C4-2B (cell line): ENCODE data around the gene NAV1.
A peak's percentile ranks its signal among the peaks of the same experiment; 100 is the strongest.
"Not testable (repeated sequence)": the region's sequence is repeated elsewhere in the genome, so short reads cannot be mapped to it uniquely, and the experiment has no call there.

Source experiments
- H3K27ac ChIP-seq: fragments of 450-650 bp; 2 replicates; pipeline ENCODE4 v1.5.1; 2017
- ZFX ChIP-seq: fragments of 450-650 bp; IDR thresholded peaks from 2 replicates; pipeline ENCODE4 v1.6.1; 2017
- TF ChIP-seq, protein P1 (sequence below): fragments of 450-650 bp; conservative IDR thresholded peaks from 2 replicates; pipeline ENCODE4 v1.5.1; 2017; ENCODE audit warnings: mild to moderate bottlenecking

Gene NAV1

DNA sequence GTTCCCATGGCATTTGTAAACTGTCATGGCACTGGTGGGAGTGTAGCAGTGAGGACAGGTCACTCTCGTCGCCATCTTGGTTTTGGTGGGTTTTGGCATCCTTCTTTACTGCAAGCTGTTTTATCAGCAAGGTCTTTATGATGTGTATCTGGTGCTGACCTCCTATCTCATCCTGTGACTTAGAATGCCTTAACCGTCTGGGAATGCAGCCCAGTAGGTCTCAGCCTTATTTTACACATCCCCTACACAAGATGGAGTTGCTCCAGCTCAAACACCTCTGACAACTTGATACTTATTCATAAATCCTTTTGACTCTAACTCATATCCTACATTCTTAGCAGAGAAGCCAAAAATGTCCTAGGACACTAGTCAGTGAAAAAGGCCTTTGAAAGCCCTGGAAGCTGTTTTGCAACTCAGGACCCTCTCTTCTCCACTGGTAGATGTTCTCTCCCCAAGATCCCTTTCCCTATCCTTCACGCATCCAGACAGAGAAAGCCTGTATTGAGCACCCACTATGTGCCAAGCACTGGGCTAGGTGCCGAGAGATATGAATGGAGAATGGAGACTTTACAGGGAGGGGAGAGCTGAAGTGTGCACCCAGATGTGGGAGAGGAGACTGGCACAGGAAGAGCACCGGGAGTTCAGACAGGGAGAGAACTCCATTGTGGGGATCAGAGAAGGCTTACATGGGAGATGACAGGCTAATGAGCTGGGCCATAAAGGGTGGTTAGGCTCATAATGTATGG is 25.3 kb upstream of the NAV1 start:
- TF ChIP-seq, protein P1, sequence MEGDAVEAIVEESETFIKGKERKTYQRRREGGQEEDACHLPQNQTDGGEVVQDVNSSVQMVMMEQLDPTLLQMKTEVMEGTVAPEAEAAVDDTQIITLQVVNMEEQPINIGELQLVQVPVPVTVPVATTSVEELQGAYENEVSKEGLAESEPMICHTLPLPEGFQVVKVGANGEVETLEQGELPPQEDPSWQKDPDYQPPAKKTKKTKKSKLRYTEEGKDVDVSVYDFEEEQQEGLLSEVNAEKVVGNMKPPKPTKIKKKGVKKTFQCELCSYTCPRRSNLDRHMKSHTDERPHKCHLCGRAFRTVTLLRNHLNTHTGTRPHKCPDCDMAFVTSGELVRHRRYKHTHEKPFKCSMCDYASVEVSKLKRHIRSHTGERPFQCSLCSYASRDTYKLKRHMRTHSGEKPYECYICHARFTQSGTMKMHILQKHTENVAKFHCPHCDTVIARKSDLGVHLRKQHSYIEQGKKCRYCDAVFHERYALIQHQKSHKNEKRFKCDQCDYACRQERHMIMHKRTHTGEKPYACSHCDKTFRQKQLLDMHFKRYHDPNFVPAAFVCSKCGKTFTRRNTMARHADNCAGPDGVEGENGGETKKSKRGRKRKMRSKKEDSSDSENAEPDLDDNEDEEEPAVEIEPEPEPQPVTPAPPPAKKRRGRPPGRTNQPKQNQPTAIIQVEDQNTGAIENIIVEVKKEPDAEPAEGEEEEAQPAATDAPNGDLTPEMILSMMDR = no peak; the same call in 1 of the 2 replicates
- no peak for TF ChIP-seq ZFX
- H3K27ac ChIP-seq = no peak overlapping the region; the same call in 1 of the 2 replicates

DNA sequence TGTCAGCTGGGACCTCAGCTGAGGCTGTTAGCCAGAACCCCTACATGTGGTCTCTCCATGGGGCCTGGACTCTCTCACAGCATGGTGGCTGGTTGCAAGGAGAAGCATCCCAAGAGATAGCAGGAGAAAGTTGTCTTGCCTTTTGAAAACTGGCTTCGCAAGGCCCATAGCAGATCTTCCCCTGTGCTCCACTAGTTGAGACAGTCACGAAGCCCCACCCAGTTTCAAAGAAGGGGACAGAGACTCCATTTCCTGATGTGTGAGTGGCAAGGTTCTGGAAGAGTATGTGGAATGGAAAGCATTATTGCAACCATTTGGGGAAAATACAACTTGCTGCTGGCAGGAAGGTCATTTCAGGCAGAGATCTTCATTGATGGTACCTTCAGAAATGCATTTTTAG is 24.5 kb upstream of the NAV1 start:
- TF ChIP-seq ZFX = no peak
- TF ChIP-seq, protein P1 = no peak
- no peak overlapping the region for H3K27ac ChIP-seq

DNA sequence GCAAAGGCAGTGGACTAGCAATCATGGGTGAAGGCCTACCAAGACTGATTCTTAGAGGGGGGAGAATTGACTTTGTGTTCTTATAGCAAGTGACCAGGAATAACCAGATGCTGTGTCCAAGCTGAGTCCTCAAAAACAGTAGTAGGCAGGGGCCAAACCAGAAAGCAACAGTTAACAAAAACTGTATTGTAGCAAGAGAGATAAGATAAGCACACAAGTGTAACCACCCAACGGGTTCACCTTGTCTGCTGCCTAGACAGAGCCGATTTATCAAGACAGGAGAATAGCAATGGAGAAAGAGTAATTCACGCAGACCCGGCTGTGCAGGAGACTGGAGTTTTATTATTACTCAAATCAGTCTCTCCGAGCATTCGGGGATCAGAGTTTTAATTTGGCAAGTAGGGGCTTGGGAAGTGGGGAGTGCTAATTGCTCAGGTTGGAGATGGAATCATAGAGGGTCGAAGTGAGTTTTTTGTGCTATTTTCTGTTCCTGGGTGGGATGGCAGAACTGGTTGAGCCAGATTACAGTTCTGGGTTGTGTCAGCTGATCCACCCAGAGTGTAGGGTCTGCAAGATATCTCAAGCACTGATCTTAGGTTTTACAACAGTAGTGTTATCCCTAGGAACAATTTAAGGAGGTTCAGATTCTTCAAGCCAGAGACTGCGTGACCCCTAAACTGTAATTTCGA is 23.7 kb upstream of the NAV1 start:
- no peak overlapping the region for H3K27ac ChIP-seq
- TF ChIP-seq, protein P1 = no peak
- no peak for TF ChIP-seq ZFX

DNA sequence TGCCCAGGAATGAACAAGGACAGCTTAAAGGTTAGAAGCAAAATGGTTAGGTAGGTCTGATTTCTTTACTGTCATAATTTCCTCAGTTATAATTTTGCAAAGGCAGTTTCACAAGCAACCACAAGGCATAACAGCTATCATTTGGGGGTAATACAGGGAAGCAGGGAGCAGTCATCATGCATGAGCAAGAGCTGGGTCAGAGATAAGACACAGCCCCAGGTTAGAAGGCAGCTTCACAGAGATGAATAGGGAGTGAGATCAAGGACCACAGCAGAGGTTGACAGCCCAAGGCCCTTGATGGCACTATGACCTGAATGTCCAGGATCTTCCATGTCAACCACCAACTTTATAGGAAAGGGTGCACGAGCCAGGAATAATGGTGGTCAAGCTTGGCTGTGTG is 23.0 kb upstream of the NAV1 start:
- H3K27ac ChIP-seq = no peak overlapping the region

DNA sequence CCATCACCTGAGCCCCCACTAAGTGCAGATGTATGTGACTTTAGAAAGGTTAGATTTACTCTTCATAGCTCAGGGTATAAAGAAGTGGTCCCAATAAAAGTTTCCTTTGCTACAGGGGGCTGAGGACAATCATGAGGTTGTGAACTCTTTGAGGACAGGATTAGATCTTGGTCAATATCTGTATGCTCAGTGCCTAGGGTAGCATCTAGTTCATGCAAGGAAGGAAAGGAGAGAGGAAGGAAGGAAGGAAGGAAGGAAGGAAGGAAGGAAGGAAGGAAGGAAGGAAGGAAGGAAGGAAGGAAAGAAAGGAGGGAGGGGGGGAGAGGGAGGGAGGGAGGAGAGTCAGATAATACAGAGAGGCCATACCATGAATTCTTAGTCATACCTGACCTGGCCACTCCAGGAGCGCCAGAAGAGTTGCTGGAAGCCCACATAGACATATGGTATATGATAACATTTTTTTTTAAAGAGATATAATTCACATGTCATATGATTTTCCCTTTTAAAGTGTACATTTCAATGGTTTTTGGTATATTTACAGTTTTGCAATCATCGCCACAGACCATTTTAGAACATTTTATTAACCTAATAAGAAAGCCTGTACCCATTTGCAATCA is 22.3 kb upstream of the NAV1 start:
- H3K27ac ChIP-seq = no peak overlapping the region
- TF ChIP-seq, protein P1 = no peak
- no peak for TF ChIP-seq ZFX

More for the DNA sequence above, 23.0 kb upstream of the NAV1 start:
- TF ChIP-seq ZFX = no peak
- TF ChIP-seq, protein P1 = no peak

DNA sequence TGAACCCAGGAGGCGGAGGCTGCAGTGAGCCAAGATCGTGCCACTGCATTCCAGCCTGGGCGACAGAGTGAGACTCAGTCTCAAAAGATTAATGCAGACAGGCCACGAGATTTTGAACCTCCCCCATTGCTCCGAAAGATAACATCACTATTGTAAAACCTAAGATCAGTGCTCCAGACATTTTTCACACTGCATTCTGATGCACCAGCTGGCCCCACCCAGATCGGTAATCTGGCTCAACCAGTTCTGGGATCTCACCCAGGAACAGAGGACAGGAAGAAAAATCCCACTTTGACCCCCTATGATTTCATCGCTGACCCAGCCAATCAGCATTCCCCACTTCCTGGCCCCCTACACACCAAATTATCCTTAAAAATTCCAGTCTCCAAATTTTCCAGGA is 21.3 kb upstream of the NAV1 start:
- no peak for TF ChIP-seq ZFX
- TF ChIP-seq, protein P1 = no peak
- peak overlapping the region; percentile 55 for H3K27ac ChIP-seq

DNA sequence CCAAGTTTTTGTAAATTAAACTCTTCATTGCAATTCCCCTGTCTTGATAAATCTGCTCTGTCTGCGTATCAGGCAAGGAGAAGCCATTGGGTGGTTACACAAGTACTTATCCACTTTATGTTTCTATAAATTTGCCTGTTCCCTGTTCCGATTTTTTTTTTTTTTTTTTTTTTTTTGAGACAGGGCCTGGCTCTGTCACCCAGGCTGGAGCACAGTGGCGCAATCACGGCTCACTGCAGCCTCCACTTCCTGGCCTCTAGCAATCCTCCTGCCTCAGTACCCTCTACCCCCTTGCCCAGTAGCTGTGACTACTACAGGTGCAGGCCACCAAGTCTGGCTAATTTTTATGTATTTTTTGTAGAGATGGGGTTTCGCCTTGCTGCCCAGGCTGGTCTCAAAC is 20.9 kb upstream of the NAV1 start:
- TF ChIP-seq, protein P1 = no peak
- no peak for TF ChIP-seq ZFX
- peak overlapping the region; percentile 55 for H3K27ac ChIP-seq

DNA sequence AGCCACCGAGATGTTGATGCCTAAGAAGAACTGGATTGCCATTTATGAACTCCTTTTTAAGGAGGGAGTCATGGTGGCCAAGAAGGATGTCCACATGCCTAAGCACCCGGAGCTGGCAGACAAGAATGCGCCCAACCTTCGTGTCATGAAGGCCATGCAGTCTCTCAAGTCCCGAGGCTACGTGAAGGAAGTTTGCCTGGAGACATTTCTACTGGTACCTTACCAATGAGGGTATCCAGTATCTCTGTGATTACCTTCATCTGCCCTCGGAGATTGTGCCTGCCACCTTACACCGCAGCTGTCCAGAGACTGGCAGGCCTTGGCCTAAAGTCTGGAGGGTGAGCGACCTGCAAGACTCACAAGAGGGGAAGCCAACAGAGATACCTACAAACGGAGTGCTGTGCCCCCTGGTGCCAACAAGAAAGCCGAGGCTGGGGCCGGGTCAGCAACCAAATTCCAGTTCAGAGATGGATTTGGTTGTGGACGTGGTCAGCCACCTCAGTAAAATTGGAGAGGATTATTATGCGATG is 18.8 kb upstream of the NAV1 start:
- not testable (repeated sequence) for H3K27ac ChIP-seq
